Hindlimb muscle (tissue), 1 donor: ENCODE data around the gene KRTAP13-1. TPM values are rescaled to one million over a fixed set of nuclear protein-coding genes. Genes with fewer than 3 reads are reported as not detected.

ENCODE experiments used
- polyA plus RNA-seq: library from polyadenylated mRNA; unstranded; fragments of 120-200 nt; gene quantifications from one replicate; pipeline ENCODE4 v1.2.1, GENCODE V29; 2013; ENCODE audit not compliant: insufficient read length

KRTAP13-1 gene
- polyA plus RNA-seq, 1 donor: not detected

Other genes with a start within 250 kb of the KRTAP13-1 start
- gene CLDN17, start 229.2 kb upstream of the KRTAP13-1 start, polyA plus RNA-seq: not detected
- not detected for gene CLDN8, start 179.9 kb upstream of the KRTAP13-1 start, polyA plus RNA-seq
- not detected for gene KRTAP24-1, start 113.1 kb upstream of the KRTAP13-1 start, polyA plus RNA-seq
- gene KRTAP25-1, start 106.5 kb upstream of the KRTAP13-1 start, polyA plus RNA-seq: not detected
- not detected for gene KRTAP26-1, start 75.7 kb upstream of the KRTAP13-1 start, polyA plus RNA-seq
- not detected for gene KRTAP27-1, start 58.3 kb upstream of the KRTAP13-1 start, polyA plus RNA-seq
- not detected for gene KRTAP23-1, start 47.4 kb upstream of the KRTAP13-1 start, polyA plus RNA-seq
- not detected for gene KRTAP13-2, start 23.8 kb upstream of the KRTAP13-1 start, polyA plus RNA-seq
- gene KRTAP13-3, start 29.9 kb downstream of the KRTAP13-1 start, polyA plus RNA-seq: not detected
- not detected for gene KRTAP13-4, start 34.2 kb downstream of the KRTAP13-1 start, polyA plus RNA-seq
- not detected for gene KRTAP15-1, start 44.2 kb downstream of the KRTAP13-1 start, polyA plus RNA-seq
- not detected for gene KRTAP19-1, start 84.3 kb downstream of the KRTAP13-1 start, polyA plus RNA-seq
- gene KRTAP19-2, start 91.4 kb downstream of the KRTAP13-1 start, polyA plus RNA-seq: not detected
- gene KRTAP19-3, start 96.0 kb downstream of the KRTAP13-1 start, polyA plus RNA-seq: not detected
- not detected for gene KRTAP19-4, start 101.1 kb downstream of the KRTAP13-1 start, polyA plus RNA-seq
- not detected for gene KRTAP19-5, start 106.1 kb downstream of the KRTAP13-1 start, polyA plus RNA-seq
- not detected for gene KRTAP19-6, start 145.8 kb downstream of the KRTAP13-1 start, polyA plus RNA-seq
- not detected for gene KRTAP19-7, start 165.3 kb downstream of the KRTAP13-1 start, polyA plus RNA-seq
- not detected for gene KRTAP22-2, start 194.4 kb downstream of the KRTAP13-1 start, polyA plus RNA-seq
- not detected for gene KRTAP6-3, start 196.4 kb downstream of the KRTAP13-1 start, polyA plus RNA-seq
- gene KRTAP6-2, start 202.9 kb downstream of the KRTAP13-1 start, polyA plus RNA-seq: not detected
- gene KRTAP22-1, start 205.1 kb downstream of the KRTAP13-1 start, polyA plus RNA-seq: not detected
- gene KRTAP6-1, start 217.9 kb downstream of the KRTAP13-1 start, polyA plus RNA-seq: not detected
- gene KRTAP20-1, start 220.4 kb downstream of the KRTAP13-1 start, polyA plus RNA-seq: not detected
- not detected for gene KRTAP20-4, start 224.6 kb downstream of the KRTAP13-1 start, polyA plus RNA-seq
- not detected for gene KRTAP20-2, start 239.2 kb downstream of the KRTAP13-1 start, polyA plus RNA-seq
- gene KRTAP20-3, start 246.8 kb downstream of the KRTAP13-1 start, polyA plus RNA-seq: not detected